ENCODE data around the gene TMCO4.
A peak's percentile ranks its signal among the peaks of the same experiment; 100 is the strongest.
"Not testable (repeated sequence)": the region's sequence is repeated elsewhere in the genome, so short reads cannot be mapped to it uniquely, and the experiment has no call there.

Gene TMCO4

GRCh38 chr1:19799230-19800075 lies at the start of gene TMCO4:
TSS of gene TMCO4 (minus strand) at chr1:19799916. CDS start at chr1:19780758, 19,158 bp downstream.
- peak; percentile 47 for DNase-seq

GRCh38 chr1:19849307-19849706 lies 49.6 kb upstream of the TMCO4 start:
- not testable (repeated sequence) for DNase-seq

- not testable (repeated sequence) for DNase-seq
Observed at GRCh38 chr1:19847334-19847733, 47.6 kb upstream of the TMCO4 start.

- DNase-seq: no peak
Observed at GRCh38 chr1:19846338-19846737, 46.6 kb upstream of the TMCO4 start.

- no peak for DNase-seq
Observed at GRCh38 chr1:19845555-19845954, 45.8 kb upstream of the TMCO4 start.

- no peak for DNase-seq
Observed at GRCh38 chr1:19844731-19845495, 45.2 kb upstream of the TMCO4 start.

GRCh38 chr1:19840228-19840627 lies 40.5 kb upstream of the TMCO4 start:
- no peak for DNase-seq

- DNase-seq: no peak
Observed at GRCh38 chr1:19837866-19838265, 38.1 kb upstream of the TMCO4 start.

GRCh38 chr1:19835578-19835977 lies 35.9 kb upstream of the TMCO4 start:
- DNase-seq: no peak

GRCh38 chr1:19831441-19831840 lies 31.7 kb upstream of the TMCO4 start:
- DNase-seq: no peak

GRCh38 chr1:19828546-19828945 lies 28.8 kb upstream of the TMCO4 start:
- no peak for DNase-seq

GRCh38 chr1:19825298-19825697 lies 25.6 kb upstream of the TMCO4 start:
- DNase-seq: peak; percentile 9

- no peak for DNase-seq
Observed at GRCh38 chr1:19824541-19824940, 24.8 kb upstream of the TMCO4 start.

- no peak for DNase-seq
Observed at GRCh38 chr1:19824036-19824435, 24.3 kb upstream of the TMCO4 start.

GRCh38 chr1:19819701-19820100 lies 20.0 kb upstream of the TMCO4 start:
- DNase-seq: no peak

- no peak for DNase-seq
Observed at GRCh38 chr1:19818324-19818723, 18.6 kb upstream of the TMCO4 start.

GRCh38 chr1:19817160-19817559 lies 17.4 kb upstream of the TMCO4 start:
- no peak for DNase-seq

- DNase-seq: not testable (repeated sequence)
Observed at GRCh38 chr1:19816737-19817086, 17.0 kb upstream of the TMCO4 start.

- DNase-seq: peak; percentile 77
Observed at GRCh38 chr1:19815801-19816736, 16.4 kb upstream of the TMCO4 start.

- DNase-seq: peak; percentile 72
Observed at GRCh38 chr1:19814681-19815503, 15.2 kb upstream of the TMCO4 start, which contains the start of gene RNF186. TSS of gene RNF186 (minus strand) at chr1:19815283. CDS start at chr1:19815101, 182 bp downstream.

- DNase-seq: peak; percentile 12
Observed at GRCh38 chr1:19814244-19814661, 14.5 kb upstream of the TMCO4 start.

- DNase-seq: no peak
Observed at GRCh38 chr1:19813643-19813960, 13.9 kb upstream of the TMCO4 start.
